Tibial nerve (tissue), 4 donors: ENCODE data around the gene DNAJC6. TPM values are rescaled to one million over a fixed set of nuclear protein-coding genes. Genes with fewer than 3 reads are reported as not detected.

Experiments used
- DNase-seq, 2 donors: peaks; one replicate each; pipeline ENCODE4 v3.0.0-alpha.2; 2019; ENCODE audit warnings: low spot score in 2 of 2
- H3K27ac ChIP-seq, 4 donors: fragments of 200-600 bp; sonication (generic) in 3 of 4; one replicate each; pipeline ENCODE4 v1.5.1; 2017 to 2019; ENCODE audit warnings: mild to moderate bottlenecking in 1 of 4
- H3K27me3 ChIP-seq, 2 donors: fragments of 200-600 bp; sonication (generic) in 1 of 2; one replicate each; pipeline versions ENCODE4 v1.5.1 to v1.6.0; 2017 to 2019
- H3K36me3 ChIP-seq, 3 donors: fragments of 200-600 bp; sonication (generic); one replicate each; pipeline ENCODE4 v1.5.1; 2018 to 2019
- H3K4me1 ChIP-seq, 4 donors: fragments of 200-600 bp; sonication (generic) in 3 of 4; one replicate each; pipeline ENCODE4 v1.5.1; 2017 to 2019
- H3K4me3 ChIP-seq, 4 donors: fragments of 200-600 bp; sonication (generic) in 3 of 4; one replicate each; pipeline ENCODE4 v1.5.1; 2017 to 2019; ENCODE audit warnings: mild to moderate bottlenecking in 1 of 4, moderate library complexity in 1 of 4
- H3K9me3 ChIP-seq, 4 donors: fragments of 200-600 bp; sonication (generic) in 3 of 4; one replicate each; pipeline ENCODE4 v1.5.1; 2017 to 2019
- CTCF ChIP-seq, 5 experiments: fragments of 200-600 bp in 3 of 5; fragments of 450-650 bp in 2 of 5; sonication (generic) in 3 of 5; IDR thresholded peaks; one replicate each; pipeline ENCODE4 v1.5.1; 2016 to 2019; ENCODE audit warnings: antibody characterized with exemption in 5 of 5, mild to moderate bottlenecking in 3 of 5, moderate library complexity in 2 of 5
- EP300 ChIP-seq, 2 donors: sonication (generic); formaldehyde crosslinking; IDR thresholded peaks; one replicate each; pipeline ENCODE4 v1.6.1; 2017; ENCODE audit warnings: antibody characterized with exemption in 2 of 2, mild to moderate bottlenecking in 1 of 2
- POLR2A ChIP-seq, 2 donors: fragments of 450-650 bp; IDR thresholded peaks; one replicate each; pipeline ENCODE4 v1.6.1; 2017; ENCODE audit warnings: antibody characterized with exemption in 2 of 2, mild to moderate bottlenecking in 2 of 2, moderate library complexity in 2 of 2
- WGBS, 2 donors: methylation state at CpG; one replicate each; pipeline ENCODE4 v1.1.5; 2018; 5-methylcytosine and 5-hydroxymethylcytosine counted together
- total RNA-seq, 4 donors: library from RNA; depleted of rRNA; stranded (reverse); fragments of >200 nt; gene quantifications; one replicate each; pipeline ENCODE4 v1.1.0, GENCODE V29; 2016

DNAJC6 gene
- total RNA-seq, 4 donors from 2014 or later = 11.4 to 19.2 (median 16.9) TPM

- Histone ChIP-seq H3K27me3 (no peaks in the 10 kb centered on the region), H3K4me3 (no peak overlapping the region), H3K27ac (no peak overlapping the region), H3K4me1 (no peaks in the 10 kb centered on the region), H3K36me3 (peaks cover 0 to 11% (median 0%) of the 10 kb centered on the region in 3 donors), H3K9me3 (no peaks in the 10 kb centered on the region)
- 100% methylated on average over 1 of the region's 1 CpG for WGBS, 2 donors
- no peak for DNase-seq
- TF ChIP-seq POLR2A (IDR thresholded peaks at IDR 0.05) (no peak), CTCF (IDR thresholded peaks at IDR 0.05) (no peak), EP300 (IDR thresholded peaks at IDR 0.05) (no peak)
Observed at GRCh38 chr1:65398083-65398482, 88.7 kb downstream of the DNAJC6 start.

DNA sequence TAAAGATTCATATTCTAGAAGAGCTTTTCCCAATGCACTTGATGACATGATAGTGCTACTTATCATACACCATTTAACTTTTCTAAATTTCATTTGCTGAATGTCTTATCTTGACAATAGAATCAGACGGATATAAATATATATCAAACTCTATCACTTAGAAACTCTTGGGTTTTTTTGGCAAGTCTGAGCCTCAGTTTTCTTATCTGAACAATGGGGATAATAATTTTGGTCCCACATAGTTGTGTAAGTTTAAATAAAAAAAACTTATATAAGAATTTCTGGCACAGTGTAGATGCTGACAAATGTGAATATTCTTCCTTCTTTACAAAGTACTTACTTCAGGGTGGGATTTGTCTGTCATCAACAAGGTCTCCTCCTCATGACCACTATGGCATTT, 89.7 kb downstream of the DNAJC6 start:
- peaks cover 0 to 11% (median 0%) of the 10 kb centered on the region in 3 donors for H3K36me3 ChIP-seq
- WGBS, 2 donors = 95 to 97% methylated on average over 1 of the region's 1 CpG
- H3K9me3 ChIP-seq = no peaks in the 10 kb centered on the region
- no peak overlapping the region for H3K27ac ChIP-seq
- H3K4me1 ChIP-seq = no peaks in the 10 kb centered on the region
- DNase-seq = no peak
- TF ChIP-seq POLR2A (IDR thresholded peaks at IDR 0.05) = no peak
- TF ChIP-seq CTCF (IDR thresholded peaks at IDR 0.05) = no peak
- TF ChIP-seq EP300 (IDR thresholded peaks at IDR 0.05) = no peak
- no peak overlapping the region for H3K4me3 ChIP-seq
- H3K27me3 ChIP-seq = no peaks in the 10 kb centered on the region

DNA sequence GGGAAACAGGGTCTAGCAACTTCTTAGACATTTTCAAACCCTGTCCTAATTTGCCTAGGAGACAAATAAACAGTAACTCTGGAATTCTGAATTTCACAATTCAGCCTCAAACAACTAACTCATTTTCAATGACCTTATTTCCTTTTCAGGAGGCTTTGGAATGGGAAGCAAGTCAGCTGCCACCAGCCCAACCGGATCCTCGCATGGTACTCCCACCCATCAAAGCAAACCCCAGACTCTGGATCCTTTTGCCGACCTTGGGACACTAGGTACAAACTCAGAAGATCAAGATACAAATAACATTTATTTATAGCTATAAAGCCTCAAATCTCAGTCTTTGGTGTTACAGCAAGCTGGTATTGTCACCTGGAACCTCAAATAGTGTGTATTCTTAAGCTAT, 92.3 kb downstream of the DNAJC6 start:
- peaks cover 0 to 10% (median 0%) of the 10 kb centered on the region in 3 donors for H3K36me3 ChIP-seq
- no peaks in the 10 kb centered on the region for H3K4me1 ChIP-seq
- no peak overlapping the region for H3K27ac ChIP-seq
- 90 to 93% methylated on average over 3 of the region's 3 CpGs for WGBS, 2 donors
- DNase-seq = no peak
- H3K27me3 ChIP-seq = no peaks in the 10 kb centered on the region
- no peaks in the 10 kb centered on the region for H3K9me3 ChIP-seq
- H3K4me3 ChIP-seq = no peak overlapping the region
- TF ChIP-seq POLR2A (IDR thresholded peaks at IDR 0.05) (no peak), CTCF (IDR thresholded peaks at IDR 0.05) (no peak), EP300 (IDR thresholded peaks at IDR 0.05) (no peak)

- Histone ChIP-seq H3K4me3 (no peak overlapping the region), H3K27me3 (no peaks in the 10 kb centered on the region), H3K36me3 (peaks cover 0 to 29% (median 0%) of the 10 kb centered on the region in 3 donors), H3K9me3 (no peaks in the 10 kb centered on the region), H3K4me1 (no peaks in the 10 kb centered on the region), H3K27ac (no peak overlapping the region)
- no peak for DNase-seq
- TF ChIP-seq CTCF (IDR thresholded peaks at IDR 0.05) = no peak
- TF ChIP-seq POLR2A (IDR thresholded peaks at IDR 0.05) = no peak
- TF ChIP-seq EP300 (IDR thresholded peaks at IDR 0.05) = no peak
Observed at GRCh38 chr1:65404941-65405340, 95.6 kb downstream of the DNAJC6 start.

- no peaks in the 10 kb centered on the region for H3K4me1 ChIP-seq
- peaks cover 0 to 34% (median 0%) of the 10 kb centered on the region in 3 donors for H3K36me3 ChIP-seq
- no peaks in the 10 kb centered on the region for H3K9me3 ChIP-seq
- H3K27me3 ChIP-seq = no peaks in the 10 kb centered on the region
- TF ChIP-seq POLR2A (IDR thresholded peaks at IDR 0.05) = no peak
- TF ChIP-seq EP300 (IDR thresholded peaks at IDR 0.05) = no peak
- TF ChIP-seq CTCF (IDR thresholded peaks at IDR 0.05) = no peak
- 72 to 87% methylated on average over 2 of the region's 2 CpGs for WGBS, 2 donors
- no peak overlapping the region for H3K4me3 ChIP-seq
- DNase-seq = no peak
- H3K27ac ChIP-seq = no peak overlapping the region
Observed at GRCh38 chr1:65407877-65408276, 98.5 kb downstream of the DNAJC6 start.
